GM12891 (cell line): ENCODE data around the gene ST8SIA5.

Experiments
- POLR2A ChIP-seq: IDR thresholded peaks from 2 replicates; pipeline ENCODE4 v1.6.1; 2011; ENCODE audit warnings: low read depth, low read length, control low read depth
- POLR2AphosphoS5 ChIP-seq: IDR thresholded peaks from 2 replicates; pipeline ENCODE4 v1.6.1; 2011; ENCODE audit warnings: low read depth, low read length, control low read depth

DNA sequence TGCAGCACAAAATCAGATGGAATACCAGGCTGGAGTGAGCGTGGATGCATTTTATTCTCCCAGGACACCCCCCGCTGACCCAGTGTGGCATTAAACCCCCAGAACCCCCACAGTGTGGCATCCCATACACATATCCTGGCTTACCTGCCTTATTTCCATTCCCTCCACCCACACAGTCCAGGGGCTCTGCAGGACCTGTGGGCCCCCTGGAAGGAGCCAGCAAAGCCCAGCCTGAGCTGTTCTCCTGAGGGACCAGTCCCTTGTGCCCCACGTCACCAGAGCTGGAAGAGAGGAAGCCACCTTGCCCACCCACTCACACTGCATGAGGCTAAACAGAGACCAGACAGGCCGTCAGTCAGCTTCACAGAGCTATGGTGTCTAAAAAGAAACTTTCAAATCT, 20.1 kb downstream of the ST8SIA5 start:
- TF ChIP-seq POLR2A, result no peak
- no peak for TF ChIP-seq POLR2AphosphoS5
